K562 (cell line): Measurements from ENCODE around the gene TINAG. TPM values are rescaled to one million over a fixed set of nuclear protein-coding genes. Genes with fewer than 3 reads are reported as not detected.

Source experiments
- CBX3 ChIP-seq, 2 experiments: IDR thresholded peaks; 1 replicate in 1 of 2; 2 replicates in 1 of 2; pipeline ENCODE4 v1.6.1; 2012; ENCODE audit warnings: inconsistent platforms in 2 of 2, low read length in 2 of 2, borderline replicate concordance in 1 of 2, control low read depth in 1 of 2
- DMBX1 ChIP-seq: fragments of 250-450 bp; sonication (Bioruptor Pico); IDR thresholded peaks from 2 replicates; pipeline ENCODE4 v1.8.0; 2022; ENCODE audit warnings: inconsistent platforms, mild to moderate bottlenecking, moderate library complexity, borderline replicate concordance
- GTF2E2 ChIP-seq: fragments of 200-800 bp; sonication (Bioruptor generic); IDR thresholded peaks from 2 replicates; pipeline ENCODE4 v1.6.1; 2016; ENCODE audit warnings: missing genetic modification characterization, missing compliant biosample characterization
- HDAC6 ChIP-seq: IDR thresholded peaks from 2 replicates; pipeline ENCODE4 v1.6.1; 2012; ENCODE audit warnings: low read depth, mild to moderate bottlenecking, control low read depth, inconsistent platforms, low read length, moderate library complexity
- PYGO2 ChIP-seq: fragments of 450-650 bp; IDR thresholded peaks from 2 replicates; pipeline ENCODE4 v1.6.1; 2016; ENCODE audit warnings: mild to moderate bottlenecking, missing genetic modification characterization, moderate library complexity, missing compliant biosample characterization
- RERE ChIP-seq: sonication (generic); formaldehyde crosslinking; IDR thresholded peaks from 2 replicates; pipeline ENCODE4 v1.8.0; 2023; ENCODE audit warnings: missing genetic modification reagents, mild to moderate bottlenecking, borderline replicate concordance
- ZBED1 ChIP-seq: IDR thresholded peaks from 2 replicates; pipeline ENCODE4 v1.6.1; 2014
- ZNF212 ChIP-seq: fragments of 450-650 bp; formaldehyde crosslinking; IDR thresholded peaks from 2 replicates; pipeline ENCODE4 v1.4.0; 2020; ENCODE audit warnings: mild to moderate bottlenecking
- ZNF311 ChIP-seq: fragments of 250-450 bp; sonication (Bioruptor Pico); IDR thresholded peaks from 2 replicates; pipeline ENCODE4 v1.4.0; 2020; ENCODE audit warnings: mild to moderate bottlenecking, moderate library complexity
- ZNF695 ChIP-seq: fragments of 450-650 bp; formaldehyde crosslinking; IDR thresholded peaks from 2 replicates; pipeline ENCODE4 v1.4.0; 2020; ENCODE audit warnings: mild to moderate bottlenecking, moderate library complexity
- polyA plus RNA-seq, 8 experiments: library from polyadenylated mRNA; depleted of rRNA in 4 of 8; stranded (reverse) in 5 of 8; unstranded in 3 of 8; fragments of >200 nt; fragmentation: Nextera tagmentation in 2 of 8; fragmentation: Illumina TruSeq in 1 of 8; extraction: Ambion mirVana in 2 of 8; extraction: Trizol in 1 of 8; gene quantifications; 2 replicates each; pipeline versions ENCODE4 v1.2.1 to v1.2.3, GENCODE V29; 2011 to 2014; ENCODE audit warnings: inconsistent platforms in 1 of 8, missing spikeins in 1 of 8
- total RNA-seq, 7 experiments: library from RNA; depleted of rRNA in 6 of 7; stranded (reverse); fragments of >200 nt in 6 of 7; fragmentation: Illumina TruSeq in 2 of 7; extraction: Trizol in 2 of 7; gene quantifications; 2 replicates each; pipeline versions ENCODE4 v1.2.1 to v1.2.3, GENCODE V29; 2011 to 2021; ENCODE audit warnings: low replicate concordance in 1 of 7

Gene TINAG
- total and polyA plus RNA-seq, 9 of the 15 experiments (the other 6 are each of a cell fraction or from before 2014, with no cell fraction given) = not detected

- TF ChIP-seq ZNF311 (CRISPR knock-in tag) (no peak), ZNF212 (CRISPR knock-in tag) (no peak), ZBED1 (no peak), PYGO2 (tag) (no peak), GTF2E2 (tag) (no peak), RERE (CRISPR knock-in tag) (no peak), HDAC6 (no peak), DMBX1 (CRISPR knock-in tag) (no peak), ZNF695 (CRISPR knock-in tag) (no peak), CBX3 (IDR thresholded peaks at IDR 0.05; ENCODE audit: borderline replicate concordance in 1 of 2, low read length in 2 of 2) (no peak)
- TF ChIP-seq, all 486 proteins: peak for 0
These were observed 69.5 kb downstream of the TINAG start (continued) for GRCh38 chr6:54377776-54378175.
